ENCODE measurements around the gene SIL1. TPM values are rescaled to one million over a fixed set of nuclear protein-coding genes. Genes with fewer than 3 reads are reported as not detected.

Gene SIL1
- total RNA-seq, 1 experiment from 2014 or later: 10.7 TPM

DNA sequence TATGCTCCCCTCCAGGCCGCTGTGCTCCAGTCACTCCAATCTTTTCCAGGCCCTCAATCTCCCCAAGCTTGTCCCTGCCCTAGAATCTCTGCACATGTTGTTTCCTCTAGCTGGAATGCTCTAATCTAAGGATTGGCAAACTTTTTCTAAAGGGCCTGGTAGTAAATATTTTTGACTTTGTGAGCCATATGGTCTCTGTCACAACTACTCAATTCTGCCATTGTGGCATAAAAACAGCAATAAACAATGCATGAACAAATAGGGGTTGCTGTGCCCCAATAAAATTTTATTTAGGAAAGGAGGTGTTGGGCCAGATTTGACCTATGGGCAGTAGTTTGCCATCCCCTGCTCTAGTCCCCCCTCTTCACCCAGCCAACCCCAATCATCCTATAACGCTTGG, 172.5 kb downstream of the SIL1 start:
- H3K9me3 Mint-ChIP-seq: no peaks in the 10 kb centered on the region
- POLR2A ChIA-PET: no interaction called here
- H3K36me3 Mint-ChIP-seq: no peaks in the 10 kb centered on the region; the same call in 1 of the 2 replicates
- no peak overlapping the region for H3K4me3 Mint-ChIP-seq
- H3K27ac Mint-ChIP-seq: no peak overlapping the region
- no peak for DNase-seq (ENCODE audit: low spot score)
- H3K27me3 Mint-ChIP-seq (ENCODE audit: low read depth): no peaks in the 10 kb centered on the region
- ATAC-seq: no peak
- H3K4me1 Mint-ChIP-seq: peaks cover 6% of the 10 kb centered on the region
- no peak for TF ChIP-seq FOXK1 (CRISPR knock-in tag; IDR thresholded peaks at IDR 0.05)
- no peak for TF ChIP-seq JAZF1 (CRISPR knock-in tag; IDR thresholded peaks at IDR 0.05)
- no peak for TF ChIP-seq FOXJ3 (CRISPR knock-in tag; IDR thresholded peaks at IDR 0.05; ENCODE audit: borderline replicate concordance)
- no peak for TF ChIP-seq ZNF423 (CRISPR knock-in tag; IDR thresholded peaks at IDR 0.05)
- TF ChIP-seq SMAD4 (CRISPR knock-in tag; IDR thresholded peaks at IDR 0.05): no peak
- no peak for TF ChIP-seq ZNF121 (CRISPR knock-in tag; IDR thresholded peaks at IDR 0.05)
- TF ChIP-seq SP1 (CRISPR knock-in tag; conservative IDR thresholded peaks at IDR 0.05): no peak
- TF ChIP-seq, protein P1, sequence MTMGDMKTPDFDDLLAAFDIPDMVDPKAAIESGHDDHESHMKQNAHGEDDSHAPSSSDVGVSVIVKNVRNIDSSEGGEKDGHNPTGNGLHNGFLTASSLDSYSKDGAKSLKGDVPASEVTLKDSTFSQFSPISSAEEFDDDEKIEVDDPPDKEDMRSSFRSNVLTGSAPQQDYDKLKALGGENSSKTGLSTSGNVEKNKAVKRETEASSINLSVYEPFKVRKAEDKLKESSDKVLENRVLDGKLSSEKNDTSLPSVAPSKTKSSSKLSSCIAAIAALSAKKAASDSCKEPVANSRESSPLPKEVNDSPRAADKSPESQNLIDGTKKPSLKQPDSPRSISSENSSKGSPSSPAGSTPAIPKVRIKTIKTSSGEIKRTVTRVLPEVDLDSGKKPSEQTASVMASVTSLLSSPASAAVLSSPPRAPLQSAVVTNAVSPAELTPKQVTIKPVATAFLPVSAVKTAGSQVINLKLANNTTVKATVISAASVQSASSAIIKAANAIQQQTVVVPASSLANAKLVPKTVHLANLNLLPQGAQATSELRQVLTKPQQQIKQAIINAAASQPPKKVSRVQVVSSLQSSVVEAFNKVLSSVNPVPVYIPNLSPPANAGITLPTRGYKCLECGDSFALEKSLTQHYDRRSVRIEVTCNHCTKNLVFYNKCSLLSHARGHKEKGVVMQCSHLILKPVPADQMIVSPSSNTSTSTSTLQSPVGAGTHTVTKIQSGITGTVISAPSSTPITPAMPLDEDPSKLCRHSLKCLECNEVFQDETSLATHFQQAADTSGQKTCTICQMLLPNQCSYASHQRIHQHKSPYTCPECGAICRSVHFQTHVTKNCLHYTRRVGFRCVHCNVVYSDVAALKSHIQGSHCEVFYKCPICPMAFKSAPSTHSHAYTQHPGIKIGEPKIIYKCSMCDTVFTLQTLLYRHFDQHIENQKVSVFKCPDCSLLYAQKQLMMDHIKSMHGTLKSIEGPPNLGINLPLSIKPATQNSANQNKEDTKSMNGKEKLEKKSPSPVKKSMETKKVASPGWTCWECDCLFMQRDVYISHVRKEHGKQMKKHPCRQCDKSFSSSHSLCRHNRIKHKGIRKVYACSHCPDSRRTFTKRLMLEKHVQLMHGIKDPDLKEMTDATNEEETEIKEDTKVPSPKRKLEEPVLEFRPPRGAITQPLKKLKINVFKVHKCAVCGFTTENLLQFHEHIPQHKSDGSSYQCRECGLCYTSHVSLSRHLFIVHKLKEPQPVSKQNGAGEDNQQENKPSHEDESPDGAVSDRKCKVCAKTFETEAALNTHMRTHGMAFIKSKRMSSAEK (CRISPR knock-in tag; IDR thresholded peaks at IDR 0.05; ENCODE audit: borderline replicate concordance): no peak
- no peak for TF ChIP-seq ZNF317 (CRISPR knock-in tag; IDR thresholded peaks at IDR 0.05; ENCODE audit: borderline replicate concordance, low read depth)
- TF ChIP-seq, protein P2, sequence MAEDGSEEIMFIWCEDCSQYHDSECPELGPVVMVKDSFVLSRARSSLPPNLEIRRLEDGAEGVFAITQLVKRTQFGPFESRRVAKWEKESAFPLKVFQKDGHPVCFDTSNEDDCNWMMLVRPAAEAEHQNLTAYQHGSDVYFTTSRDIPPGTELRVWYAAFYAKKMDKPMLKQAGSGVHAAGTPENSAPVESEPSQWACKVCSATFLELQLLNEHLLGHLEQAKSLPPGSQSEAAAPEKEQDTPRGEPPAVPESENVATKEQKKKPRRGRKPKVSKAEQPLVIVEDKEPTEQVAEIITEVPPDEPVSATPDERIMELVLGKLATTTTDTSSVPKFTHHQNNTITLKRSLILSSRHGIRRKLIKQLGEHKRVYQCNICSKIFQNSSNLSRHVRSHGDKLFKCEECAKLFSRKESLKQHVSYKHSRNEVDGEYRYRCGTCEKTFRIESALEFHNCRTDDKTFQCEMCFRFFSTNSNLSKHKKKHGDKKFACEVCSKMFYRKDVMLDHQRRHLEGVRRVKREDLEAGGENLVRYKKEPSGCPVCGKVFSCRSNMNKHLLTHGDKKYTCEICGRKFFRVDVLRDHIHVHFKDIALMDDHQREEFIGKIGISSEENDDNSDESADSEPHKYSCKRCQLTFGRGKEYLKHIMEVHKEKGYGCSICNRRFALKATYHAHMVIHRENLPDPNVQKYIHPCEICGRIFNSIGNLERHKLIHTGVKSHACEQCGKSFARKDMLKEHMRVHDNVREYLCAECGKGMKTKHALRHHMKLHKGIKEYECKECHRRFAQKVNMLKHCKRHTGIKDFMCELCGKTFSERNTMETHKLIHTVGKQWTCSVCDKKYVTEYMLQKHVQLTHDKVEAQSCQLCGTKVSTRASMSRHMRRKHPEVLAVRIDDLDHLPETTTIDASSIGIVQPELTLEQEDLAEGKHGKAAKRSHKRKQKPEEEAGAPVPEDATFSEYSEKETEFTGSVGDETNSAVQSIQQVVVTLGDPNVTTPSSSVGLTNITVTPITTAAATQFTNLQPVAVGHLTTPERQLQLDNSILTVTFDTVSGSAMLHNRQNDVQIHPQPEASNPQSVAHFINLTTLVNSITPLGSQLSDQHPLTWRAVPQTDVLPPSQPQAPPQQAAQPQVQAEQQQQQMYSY (CRISPR knock-in tag; IDR thresholded peaks at IDR 0.05): no peak
- TF ChIP-seq GABPB1 (CRISPR knock-in tag; IDR thresholded peaks at IDR 0.05): no peak
- TF ChIP-seq, protein P3, sequence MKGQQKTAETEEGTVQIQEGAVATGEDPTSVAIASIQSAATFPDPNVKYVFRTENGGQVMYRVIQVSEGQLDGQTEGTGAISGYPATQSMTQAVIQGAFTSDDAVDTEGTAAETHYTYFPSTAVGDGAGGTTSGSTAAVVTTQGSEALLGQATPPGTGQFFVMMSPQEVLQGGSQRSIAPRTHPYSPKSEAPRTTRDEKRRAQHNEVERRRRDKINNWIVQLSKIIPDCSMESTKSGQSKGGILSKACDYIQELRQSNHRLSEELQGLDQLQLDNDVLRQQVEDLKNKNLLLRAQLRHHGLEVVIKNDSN (CRISPR knock-in tag; IDR thresholded peaks at IDR 0.05): no peak
- TF ChIP-seq RELA (CRISPR knock-in tag; IDR thresholded peaks at IDR 0.05; ENCODE audit: borderline replicate concordance): no peak
- TF ChIP-seq, protein P4, sequence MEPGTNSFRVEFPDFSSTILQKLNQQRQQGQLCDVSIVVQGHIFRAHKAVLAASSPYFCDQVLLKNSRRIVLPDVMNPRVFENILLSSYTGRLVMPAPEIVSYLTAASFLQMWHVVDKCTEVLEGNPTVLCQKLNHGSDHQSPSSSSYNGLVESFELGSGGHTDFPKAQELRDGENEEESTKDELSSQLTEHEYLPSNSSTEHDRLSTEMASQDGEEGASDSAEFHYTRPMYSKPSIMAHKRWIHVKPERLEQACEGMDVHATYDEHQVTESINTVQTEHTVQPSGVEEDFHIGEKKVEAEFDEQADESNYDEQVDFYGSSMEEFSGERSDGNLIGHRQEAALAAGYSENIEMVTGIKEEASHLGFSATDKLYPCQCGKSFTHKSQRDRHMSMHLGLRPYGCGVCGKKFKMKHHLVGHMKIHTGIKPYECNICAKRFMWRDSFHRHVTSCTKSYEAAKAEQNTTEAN (CRISPR knock-in tag; IDR thresholded peaks at IDR 0.05): no peak
- TF ChIP-seq IRF2 (CRISPR knock-in tag; IDR thresholded peaks at IDR 0.05; ENCODE audit: borderline replicate concordance, low read depth): no peak
- TF ChIP-seq, protein P5, sequence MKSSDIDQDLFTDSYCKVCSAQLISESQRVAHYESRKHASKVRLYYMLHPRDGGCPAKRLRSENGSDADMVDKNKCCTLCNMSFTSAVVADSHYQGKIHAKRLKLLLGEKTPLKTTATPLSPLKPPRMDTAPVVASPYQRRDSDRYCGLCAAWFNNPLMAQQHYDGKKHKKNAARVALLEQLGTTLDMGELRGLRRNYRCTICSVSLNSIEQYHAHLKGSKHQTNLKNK (CRISPR knock-in tag; IDR thresholded peaks at IDR 0.05): no peak
- TF ChIP-seq, protein P6, sequence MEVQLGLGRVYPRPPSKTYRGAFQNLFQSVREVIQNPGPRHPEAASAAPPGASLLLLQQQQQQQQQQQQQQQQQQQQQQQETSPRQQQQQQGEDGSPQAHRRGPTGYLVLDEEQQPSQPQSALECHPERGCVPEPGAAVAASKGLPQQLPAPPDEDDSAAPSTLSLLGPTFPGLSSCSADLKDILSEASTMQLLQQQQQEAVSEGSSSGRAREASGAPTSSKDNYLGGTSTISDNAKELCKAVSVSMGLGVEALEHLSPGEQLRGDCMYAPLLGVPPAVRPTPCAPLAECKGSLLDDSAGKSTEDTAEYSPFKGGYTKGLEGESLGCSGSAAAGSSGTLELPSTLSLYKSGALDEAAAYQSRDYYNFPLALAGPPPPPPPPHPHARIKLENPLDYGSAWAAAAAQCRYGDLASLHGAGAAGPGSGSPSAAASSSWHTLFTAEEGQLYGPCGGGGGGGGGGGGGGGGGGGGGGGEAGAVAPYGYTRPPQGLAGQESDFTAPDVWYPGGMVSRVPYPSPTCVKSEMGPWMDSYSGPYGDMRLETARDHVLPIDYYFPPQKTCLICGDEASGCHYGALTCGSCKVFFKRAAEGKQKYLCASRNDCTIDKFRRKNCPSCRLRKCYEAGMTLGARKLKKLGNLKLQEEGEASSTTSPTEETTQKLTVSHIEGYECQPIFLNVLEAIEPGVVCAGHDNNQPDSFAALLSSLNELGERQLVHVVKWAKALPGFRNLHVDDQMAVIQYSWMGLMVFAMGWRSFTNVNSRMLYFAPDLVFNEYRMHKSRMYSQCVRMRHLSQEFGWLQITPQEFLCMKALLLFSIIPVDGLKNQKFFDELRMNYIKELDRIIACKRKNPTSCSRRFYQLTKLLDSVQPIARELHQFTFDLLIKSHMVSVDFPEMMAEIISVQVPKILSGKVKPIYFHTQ (CRISPR knock-in tag; IDR thresholded peaks at IDR 0.05): no peak
- no peak for TF ChIP-seq CREB1 (CRISPR knock-in tag; IDR thresholded peaks at IDR 0.05)
- TF ChIP-seq KAT7 (CRISPR knock-in tag; IDR thresholded peaks at IDR 0.05; ENCODE audit: borderline replicate concordance): no peak
- CTCF ChIA-PET: no interaction called here

Data from WTC11 (cell line).